Stimulated activated naive CD8-positive, alpha-beta T cell treated with anti-CD3 and anti-CD28 coated beads, Interleukin-15, amount 100 ng/mL, for 72 hours (primary cell): ENCODE data around the gene TJAP1.
"Not testable (repeated sequence)": the region's sequence is repeated elsewhere in the genome, so short reads cannot be mapped to it uniquely, and the experiment has no call there.

ENCODE experiments used
- ATAC-seq: fragments of 150-1000 bp; cut with Tn5 transposase; 2 replicates; pipeline ENCODE4 v1.10.0; 2021; ENCODE audit warnings: mild to moderate bottlenecking, moderate library complexity
- DNase-seq, 2 donors: peaks; one replicate each; pipeline ENCODE4 v3.0.0; 2021 to 2022
- H3K27ac Mint-ChIP-seq, 2 donors: one replicate each; pipeline ENCODE4 v1.8.0; 2022; ENCODE audit warnings: mild to moderate bottlenecking in 2 of 2, mixed read lengths in 2 of 2, moderate library complexity in 2 of 2
- H3K27me3 Mint-ChIP-seq: one replicate; pipeline ENCODE4 v1.8.0; 2022; ENCODE audit warnings: mixed read lengths
- H3K4me1 Mint-ChIP-seq: one replicate; pipeline ENCODE4 v1.8.0; 2022; ENCODE audit warnings: mild to moderate bottlenecking, mixed read lengths
- H3K4me3 Mint-ChIP-seq, 2 donors: one replicate each; pipeline ENCODE4 v1.8.0; 2022; ENCODE audit warnings: mild to moderate bottlenecking in 2 of 2, mixed read lengths in 2 of 2, moderate library complexity in 1 of 2
- H3K9me3 Mint-ChIP-seq, 2 donors: one replicate each; pipeline ENCODE4 v1.8.0; 2022; ENCODE audit warnings: mixed read lengths in 2 of 2

The TJAP1 gene

DNA sequence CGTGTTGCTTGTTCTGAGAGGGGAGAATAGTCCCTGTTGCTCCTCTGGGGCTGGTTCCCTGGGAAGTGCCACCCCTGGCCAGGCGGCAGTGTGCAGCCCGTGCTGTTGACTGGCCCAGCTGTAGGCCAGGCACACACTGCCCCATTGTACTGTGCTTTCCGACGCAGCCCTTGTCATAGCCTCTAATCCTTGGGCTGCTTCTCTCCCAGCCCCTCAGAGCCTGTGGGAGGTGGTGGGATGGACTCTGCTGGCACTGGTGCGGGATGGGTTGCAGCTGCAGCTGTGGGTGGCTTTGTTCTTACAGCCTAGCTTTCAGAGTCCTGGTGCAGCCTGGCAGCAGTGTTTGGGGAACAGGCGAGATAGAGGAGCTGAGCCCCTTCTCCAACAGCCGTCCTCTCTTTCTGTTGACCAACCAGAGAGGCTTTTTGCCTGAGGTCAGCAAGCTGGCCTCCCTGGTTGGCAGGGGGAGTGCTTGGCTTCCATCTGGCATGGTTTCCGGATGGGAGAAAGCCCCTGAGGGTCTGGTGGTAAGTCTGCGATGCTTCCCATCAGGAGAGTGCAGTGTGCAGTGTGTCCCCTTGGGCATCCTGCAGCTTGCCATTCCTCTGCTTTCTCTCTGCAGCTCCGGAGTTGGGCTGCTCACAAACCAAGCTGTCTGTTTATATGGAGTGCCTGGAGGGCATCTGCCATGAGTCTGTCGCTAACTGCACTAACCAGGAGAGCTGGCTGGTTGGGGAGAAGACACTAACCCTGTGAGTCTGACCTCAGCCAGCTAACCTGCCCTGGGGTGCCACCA is 12.1 kb downstream of the TJAP1 start:
- no peaks in the 10 kb centered on the region for H3K27me3 Mint-ChIP-seq
- ATAC-seq (no peak), DNase-seq (no peak)
- no peaks in the 10 kb centered on the region for H3K9me3 Mint-ChIP-seq
- H3K4me1 Mint-ChIP-seq, result peaks cover 28% of the 10 kb centered on the region
- H3K4me3 Mint-ChIP-seq, result no peak overlapping the region
- H3K27ac Mint-ChIP-seq, result peak overlapping the region in 1 of 2 donors; percentile 88

DNA sequence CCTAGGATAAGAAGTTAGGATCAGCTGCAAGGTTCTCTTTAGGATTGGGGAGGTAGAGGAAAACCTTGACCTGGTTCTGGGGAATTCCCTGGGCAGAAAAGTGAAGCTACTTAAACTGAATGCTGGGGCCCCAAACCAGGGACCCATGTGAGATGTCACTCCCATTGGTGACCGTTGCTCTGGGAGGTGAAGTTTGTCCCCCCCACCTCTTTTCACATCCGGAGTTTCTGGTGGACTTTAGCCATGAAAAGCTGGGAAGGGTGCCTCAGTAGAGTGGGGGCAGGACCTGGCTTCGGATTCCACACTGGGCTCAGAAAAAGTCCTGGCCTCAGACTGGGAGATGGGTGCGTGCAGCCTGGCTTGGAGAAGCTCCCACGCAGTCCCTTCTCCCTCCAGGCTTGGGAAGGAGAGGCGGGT is 13.2 kb downstream of the TJAP1 start:
- Mint-ChIP-seq H3K9me3 (no peaks in the 10 kb centered on the region), H3K27ac (peak overlapping the region in 1 of 2 donors; percentile 45), H3K4me3 (no peak overlapping the region), H3K4me1 (peaks cover 38% of the 10 kb centered on the region), H3K27me3 (no peaks in the 10 kb centered on the region)
- ATAC-seq (no peak), DNase-seq (no peak)

DNA sequence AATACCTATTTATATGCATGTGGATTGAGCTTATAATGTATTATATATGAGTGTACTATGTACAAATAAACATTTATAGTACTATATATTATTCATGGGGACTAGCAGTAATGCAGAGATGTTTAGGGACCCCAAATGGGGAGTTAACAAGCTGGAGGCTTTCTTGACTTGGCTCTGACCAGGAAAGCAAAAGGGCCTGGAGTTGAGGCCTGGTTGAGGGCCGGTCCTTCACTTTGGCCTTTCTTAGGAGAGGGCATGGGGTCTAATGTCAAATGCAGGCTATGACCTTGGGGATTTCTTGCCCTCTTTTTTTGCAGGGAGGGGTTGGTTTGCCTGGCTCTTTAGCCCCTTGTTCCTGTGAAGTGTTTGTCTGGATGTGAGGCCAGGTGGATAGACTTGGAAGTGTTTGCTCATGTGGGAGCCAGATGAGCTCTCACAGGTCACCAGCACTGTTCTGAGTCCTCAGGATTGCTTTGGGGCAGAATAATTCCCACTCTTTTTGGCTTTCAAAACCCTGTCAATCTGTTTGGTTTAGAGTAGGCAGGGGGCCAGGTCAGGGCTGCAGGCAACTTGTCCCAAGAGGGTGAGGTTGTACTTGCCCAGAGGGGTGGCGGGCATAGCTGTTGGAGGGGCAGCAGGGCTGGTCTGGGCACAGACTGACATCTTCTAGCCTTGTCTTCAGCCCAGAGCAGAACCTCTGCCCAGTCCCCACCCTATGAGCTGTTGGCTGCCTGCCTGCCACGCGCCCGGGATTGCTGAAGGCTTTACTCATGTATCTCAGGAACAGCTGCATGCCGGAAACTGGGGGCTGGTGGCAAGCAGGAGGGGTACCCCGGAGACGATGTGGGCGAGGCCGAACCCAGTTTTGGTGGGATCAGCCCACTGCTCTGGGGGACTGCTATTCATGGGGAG is 14.6 kb downstream of the TJAP1 start:
- ATAC-seq, result no peak
- H3K27ac Mint-ChIP-seq, result peak overlapping the region in 1 of 2 donors; percentile 20
- H3K27me3 Mint-ChIP-seq, result no peaks in the 10 kb centered on the region
- H3K4me1 Mint-ChIP-seq, result peaks cover 40% of the 10 kb centered on the region
- H3K4me3 Mint-ChIP-seq, result no peak overlapping the region
- no peaks in the 10 kb centered on the region for H3K9me3 Mint-ChIP-seq
- DNase-seq, result no peak

DNA sequence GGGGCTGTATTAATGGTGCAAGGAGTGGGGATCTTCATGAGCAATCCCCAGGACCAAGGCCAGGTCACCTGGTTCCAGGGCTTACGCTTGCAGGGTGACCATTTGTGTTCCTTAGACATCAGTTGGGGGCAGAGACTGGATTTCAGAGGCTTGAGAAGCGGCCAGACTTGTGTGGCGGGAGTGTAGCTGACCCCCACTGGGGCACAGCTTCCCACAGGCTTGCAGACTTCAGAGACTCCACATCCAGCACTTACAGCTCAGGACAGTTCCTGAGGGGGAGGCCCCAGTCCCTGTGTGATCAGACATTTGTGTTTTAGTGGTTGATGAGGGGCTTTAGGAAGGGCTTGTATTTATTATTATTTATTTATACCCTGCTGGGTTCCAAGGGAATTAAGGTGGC is 15.3 kb downstream of the TJAP1 start:
- DNase-seq (no peak), ATAC-seq (no peak)
- H3K27ac Mint-ChIP-seq, result peak overlapping the region in 1 of 2 donors; percentile 23
- no peak overlapping the region for H3K4me3 Mint-ChIP-seq
- no peaks in the 10 kb centered on the region for H3K9me3 Mint-ChIP-seq
- no peaks in the 10 kb centered on the region for H3K27me3 Mint-ChIP-seq
- peaks cover 40% of the 10 kb centered on the region for H3K4me1 Mint-ChIP-seq

DNA sequence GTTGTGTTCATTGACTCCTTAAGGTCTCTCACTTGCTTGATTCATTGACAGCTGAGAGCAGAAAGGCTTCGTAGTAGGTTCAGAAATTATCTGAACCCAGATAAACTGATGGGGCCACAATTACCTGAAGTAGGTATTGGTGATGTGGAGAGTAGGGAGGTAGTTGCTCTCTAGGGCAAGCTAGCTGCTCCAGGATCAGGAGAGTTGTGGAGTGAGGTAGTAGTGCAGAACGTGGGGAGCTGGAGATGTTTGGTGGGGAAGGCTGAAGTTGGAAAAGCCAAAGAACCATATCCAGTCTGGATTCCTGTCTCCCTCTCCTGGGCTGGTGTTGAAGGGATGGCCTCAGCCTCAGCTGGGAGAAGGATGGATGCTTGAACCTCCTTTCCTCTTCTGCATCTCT is 15.9 kb downstream of the TJAP1 start:
- H3K4me1 Mint-ChIP-seq, result peaks cover 40% of the 10 kb centered on the region
- H3K27ac Mint-ChIP-seq, result no peak overlapping the region
- no peaks in the 10 kb centered on the region for H3K27me3 Mint-ChIP-seq
- no peaks in the 10 kb centered on the region for H3K9me3 Mint-ChIP-seq
- ATAC-seq, result no peak
- no peak overlapping the region for H3K4me3 Mint-ChIP-seq
- no peak for DNase-seq

DNA sequence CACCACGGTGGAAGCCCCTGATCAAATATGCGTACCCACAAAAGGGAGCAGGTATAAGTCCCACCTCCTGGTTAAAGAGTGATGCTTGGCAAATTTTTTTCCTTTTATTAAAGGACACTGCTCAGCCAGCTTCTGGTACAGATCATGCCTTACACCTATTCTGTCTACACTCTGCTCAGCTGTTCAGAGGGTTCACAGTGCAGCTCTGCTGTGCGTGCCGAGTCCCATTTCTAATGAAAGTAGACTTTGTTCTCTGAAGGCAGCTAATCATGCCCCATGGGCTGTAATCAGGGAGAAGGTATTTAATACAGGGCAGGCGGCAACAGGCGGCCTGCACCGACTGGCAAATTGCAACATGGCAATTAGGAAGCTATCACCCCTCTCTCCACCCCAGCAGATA is 16.5 kb downstream of the TJAP1 start:
- ATAC-seq (no peak), DNase-seq (no peak)
- no peaks in the 10 kb centered on the region for H3K27me3 Mint-ChIP-seq
- no peak overlapping the region for H3K27ac Mint-ChIP-seq
- no peak overlapping the region for H3K4me3 Mint-ChIP-seq
- H3K9me3 Mint-ChIP-seq, result no peaks in the 10 kb centered on the region
- H3K4me1 Mint-ChIP-seq, result peaks cover 40% of the 10 kb centered on the region

DNA sequence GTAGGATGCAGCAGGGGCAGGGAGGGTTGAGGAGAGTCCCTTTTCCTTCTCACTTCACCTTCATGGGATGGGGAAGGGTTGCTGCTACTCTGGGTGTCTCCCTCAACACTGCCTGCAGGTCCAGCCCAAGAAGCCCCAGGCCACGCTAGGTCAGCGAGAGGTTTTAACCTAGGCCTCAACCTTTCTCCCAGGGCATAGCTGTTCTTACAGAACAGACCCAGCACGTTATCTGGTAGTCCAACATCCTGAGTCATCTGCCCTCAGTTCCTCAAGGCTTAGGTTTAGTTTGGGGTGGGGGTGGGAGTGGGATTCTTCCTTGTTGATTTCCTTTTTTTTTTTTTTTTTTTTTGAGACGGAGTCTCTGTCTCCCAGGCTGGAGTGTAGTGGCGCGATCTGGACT is 17.0 kb downstream of the TJAP1 start:
- Mint-ChIP-seq H3K27me3 (no peaks in the 10 kb centered on the region), H3K9me3 (no peaks in the 10 kb centered on the region), H3K4me3 (no peak overlapping the region), H3K27ac (no peak overlapping the region), H3K4me1 (peaks cover 35% of the 10 kb centered on the region)
- ATAC-seq (no peak), DNase-seq (no peak)

DNA sequence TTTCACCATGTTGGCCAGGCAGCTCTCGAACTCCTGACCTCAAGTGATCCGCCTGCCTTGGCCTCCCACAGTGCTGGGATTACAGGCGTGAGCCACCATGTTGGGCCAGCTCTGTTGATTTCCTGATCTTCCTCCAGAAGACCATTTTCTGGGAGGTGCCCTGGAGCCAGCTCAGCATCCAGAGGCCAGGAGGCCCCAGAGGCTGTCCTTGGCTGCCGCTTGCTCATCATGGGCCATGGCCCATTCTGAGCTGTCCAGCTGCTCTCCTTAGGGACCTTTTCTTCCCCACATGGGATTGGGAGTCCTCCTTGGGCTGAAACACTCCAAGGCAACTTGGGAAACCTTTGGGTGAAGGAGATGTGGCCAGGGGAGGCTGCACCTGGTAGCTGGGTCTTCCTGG is 17.4 kb downstream of the TJAP1 start:
- Mint-ChIP-seq H3K27ac (peak overlapping the region in 1 of 2 donors; percentile 64), H3K4me3 (peak overlapping the region in 1 of 2 donors; percentile 1), H3K9me3 (no peaks in the 10 kb centered on the region), H3K4me1 (peaks cover 33% of the 10 kb centered on the region), H3K27me3 (no peaks in the 10 kb centered on the region)
- ATAC-seq, result no peak
- no peak for DNase-seq

DNA sequence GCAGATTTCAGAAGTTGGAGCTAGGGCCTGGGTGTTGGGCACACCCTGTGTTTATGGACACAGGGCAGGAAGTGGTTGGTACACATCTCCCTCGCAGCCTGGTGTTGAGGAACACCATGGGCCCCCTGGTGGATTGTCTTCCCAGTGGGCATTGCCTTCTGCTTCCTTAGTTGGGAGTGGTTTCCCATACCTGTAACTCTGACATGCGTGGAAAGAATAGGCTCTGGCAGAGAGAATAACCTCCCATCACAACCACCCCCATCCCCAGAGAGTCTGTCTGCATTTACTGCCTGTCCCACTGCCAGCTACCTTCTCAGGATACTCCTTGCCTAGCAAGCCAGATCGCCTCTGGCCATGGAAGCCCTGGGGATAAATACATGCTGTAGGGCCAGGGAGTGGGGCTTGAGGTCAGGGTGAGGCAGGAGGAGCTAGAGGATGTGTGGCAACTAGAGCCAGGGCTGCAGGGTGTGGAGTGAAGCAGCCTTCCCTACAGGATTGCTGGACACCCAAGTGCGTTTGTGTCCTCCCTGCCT is 18.1 kb downstream of the TJAP1 start:
- no peaks in the 10 kb centered on the region for H3K27me3 Mint-ChIP-seq
- H3K27ac Mint-ChIP-seq, result peak overlapping the region in 1 of 2 donors; percentile 64
- DNase-seq, result no peak
- no peaks in the 10 kb centered on the region for H3K9me3 Mint-ChIP-seq
- ATAC-seq, result peak; percentile 43
- peaks cover 27% of the 10 kb centered on the region for H3K4me1 Mint-ChIP-seq
- no peak overlapping the region for H3K4me3 Mint-ChIP-seq

DNA sequence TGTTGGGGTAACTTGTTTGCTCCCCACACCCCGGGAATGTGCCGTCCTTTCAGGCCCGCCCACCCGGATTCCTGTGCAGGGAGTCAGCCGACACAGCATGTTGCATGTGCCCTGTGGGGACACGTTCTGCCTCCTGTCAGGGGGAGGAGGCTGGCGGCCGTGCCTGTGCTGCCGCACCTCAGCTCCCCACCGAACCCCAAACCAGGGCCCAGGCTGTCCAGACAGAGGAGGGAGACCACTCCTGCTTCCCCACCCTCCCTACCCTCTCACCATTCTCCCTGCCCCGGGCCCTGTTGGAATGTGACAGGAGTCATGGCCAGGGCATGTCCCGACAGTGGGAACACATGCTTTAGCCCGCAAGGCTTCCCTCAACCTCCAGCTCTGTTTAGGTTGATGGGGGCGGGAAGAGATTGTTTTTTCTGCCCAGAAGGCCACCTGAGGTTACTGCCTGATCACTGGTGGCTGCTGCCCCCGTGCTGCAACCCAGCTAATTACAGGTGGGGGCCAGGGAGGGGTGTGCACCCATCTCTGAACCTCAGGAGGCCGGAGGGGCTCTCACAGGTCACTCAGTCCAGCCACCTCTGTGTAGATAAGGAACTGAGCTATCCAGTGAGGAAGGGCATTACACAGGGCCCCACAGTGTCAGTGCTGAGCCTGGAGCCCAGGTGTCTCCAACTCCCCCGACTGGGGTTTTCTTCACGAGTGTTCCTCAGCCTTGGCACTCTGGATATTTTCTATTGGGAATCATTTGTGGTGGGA is 19.2 kb downstream of the TJAP1 start:
- peaks cover 27% of the 10 kb centered on the region for H3K4me1 Mint-ChIP-seq
- DNase-seq (no peak), ATAC-seq (no peak)
- no peak overlapping the region for H3K4me3 Mint-ChIP-seq
- no peaks in the 10 kb centered on the region for H3K9me3 Mint-ChIP-seq
- no peaks in the 10 kb centered on the region for H3K27me3 Mint-ChIP-seq
- no peak overlapping the region for H3K27ac Mint-ChIP-seq

DNA sequence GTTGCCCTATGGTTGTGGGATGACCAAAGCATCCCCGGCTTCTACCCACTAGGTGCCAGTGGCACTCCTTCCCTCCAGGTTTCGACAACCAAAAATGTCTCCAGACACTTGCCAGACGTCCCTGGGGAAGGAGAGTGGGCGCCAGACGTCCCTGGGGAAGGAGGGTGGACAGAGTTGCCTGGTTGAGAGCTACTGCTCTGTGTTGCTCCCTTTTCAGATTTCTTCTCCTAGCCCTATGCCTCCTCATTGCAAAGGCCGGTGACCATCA is 19.7 kb downstream of the TJAP1 start:
- no peaks in the 10 kb centered on the region for H3K9me3 Mint-ChIP-seq
- no peak overlapping the region for H3K4me3 Mint-ChIP-seq
- DNase-seq (no peak), ATAC-seq (no peak)
- no peaks in the 10 kb centered on the region for H3K27me3 Mint-ChIP-seq
- H3K27ac Mint-ChIP-seq, result no peak overlapping the region
- H3K4me1 Mint-ChIP-seq, result peaks cover 27% of the 10 kb centered on the region

DNA sequence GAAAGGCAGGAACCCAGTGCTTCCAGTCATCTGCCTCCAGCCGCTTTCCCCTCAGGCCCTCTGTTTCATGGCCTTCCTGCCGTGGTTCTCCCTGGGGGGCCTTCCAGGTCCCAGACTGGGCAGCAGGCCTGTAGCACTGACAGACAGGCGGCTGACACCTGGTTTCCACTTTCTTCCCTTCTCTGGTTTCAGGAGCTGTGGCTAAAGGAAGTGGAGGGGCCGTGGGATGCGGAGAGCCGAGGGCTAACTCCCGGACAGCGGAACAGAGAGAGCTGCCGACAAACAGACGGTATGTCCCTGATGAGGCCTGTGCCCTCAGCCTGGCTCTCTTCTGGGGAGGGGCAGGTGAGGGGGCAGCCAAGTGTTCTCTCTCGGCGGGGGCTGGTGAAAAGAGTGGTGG is 20.3 kb downstream of the TJAP1 start:
- H3K27ac Mint-ChIP-seq, result peak overlapping the region in 1 of 2 donors; percentile 57
- no peaks in the 10 kb centered on the region for H3K9me3 Mint-ChIP-seq
- peaks cover 27% of the 10 kb centered on the region for H3K4me1 Mint-ChIP-seq
- ATAC-seq (no peak), DNase-seq (no peak)
- H3K27me3 Mint-ChIP-seq, result no peaks in the 10 kb centered on the region
- H3K4me3 Mint-ChIP-seq, result no peak overlapping the region

DNA sequence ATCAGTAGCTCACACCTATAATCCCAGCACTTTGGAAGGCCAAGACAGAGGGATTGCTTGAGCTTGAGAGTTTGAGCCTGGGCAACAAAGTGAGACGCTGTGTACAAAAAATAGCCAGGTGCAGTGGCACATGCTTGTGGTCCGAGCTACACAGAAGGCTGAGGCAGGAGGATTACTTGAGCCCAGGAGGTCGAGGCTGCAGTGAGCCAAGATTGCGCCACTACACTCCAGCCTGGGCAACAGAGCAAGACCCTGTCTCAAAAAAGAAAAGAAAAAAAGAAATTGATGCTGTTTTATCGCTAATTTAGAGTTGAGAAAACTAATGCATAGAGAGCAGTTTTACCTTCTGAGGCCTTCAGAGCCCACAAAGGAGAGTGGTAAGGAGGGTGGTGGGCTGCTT is 20.9 kb downstream of the TJAP1 start:
- not testable (repeated sequence) for ATAC-seq, H3K27me3 Mint-ChIP-seq, H3K4me3 Mint-ChIP-seq, DNase-seq, H3K27ac Mint-ChIP-seq, H3K9me3 Mint-ChIP-seq
- H3K4me1 Mint-ChIP-seq, result peaks cover 22% of the 10 kb centered on the region

DNA sequence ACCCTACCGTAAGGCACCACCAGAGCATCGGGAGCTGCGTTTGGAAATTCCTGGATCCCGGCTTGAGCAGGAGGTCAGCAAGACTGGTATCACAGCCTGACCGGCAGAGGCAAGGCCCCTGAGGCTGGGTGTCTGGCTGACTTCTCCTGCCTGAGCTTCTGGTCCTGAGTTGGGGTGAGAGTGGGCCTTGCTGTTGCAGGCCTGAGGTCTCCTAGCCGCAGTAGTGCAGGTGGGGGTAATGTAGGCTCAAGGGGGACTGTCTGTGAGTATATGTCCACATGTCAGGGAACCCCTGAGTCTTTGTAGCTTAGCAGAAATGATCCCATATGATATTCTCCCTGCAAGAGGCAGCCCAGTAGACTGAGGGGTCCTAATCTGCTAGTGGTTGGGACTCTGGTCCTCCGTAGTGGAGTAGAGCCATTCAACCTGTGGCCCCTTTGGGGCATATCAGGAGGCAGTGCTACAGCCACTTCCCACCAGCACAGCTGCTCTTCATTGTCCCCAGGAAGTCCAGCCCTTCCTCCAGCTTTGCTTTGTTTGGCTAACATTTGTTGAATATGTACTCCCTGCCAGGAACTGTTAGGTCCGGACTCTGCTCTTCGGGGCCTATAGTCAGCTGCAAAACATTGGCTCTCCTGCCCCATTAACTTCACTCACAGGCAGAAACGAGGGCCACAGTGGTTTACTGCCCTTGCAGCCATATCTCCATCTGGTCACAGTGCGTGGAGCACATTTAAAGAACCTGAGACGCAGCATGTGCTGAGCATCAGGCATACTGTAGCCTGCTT is 21.9 kb downstream of the TJAP1 start:
- no peak for DNase-seq
- Mint-ChIP-seq H3K9me3 (no peaks in the 10 kb centered on the region), H3K27ac (no peak overlapping the region)

DNA sequence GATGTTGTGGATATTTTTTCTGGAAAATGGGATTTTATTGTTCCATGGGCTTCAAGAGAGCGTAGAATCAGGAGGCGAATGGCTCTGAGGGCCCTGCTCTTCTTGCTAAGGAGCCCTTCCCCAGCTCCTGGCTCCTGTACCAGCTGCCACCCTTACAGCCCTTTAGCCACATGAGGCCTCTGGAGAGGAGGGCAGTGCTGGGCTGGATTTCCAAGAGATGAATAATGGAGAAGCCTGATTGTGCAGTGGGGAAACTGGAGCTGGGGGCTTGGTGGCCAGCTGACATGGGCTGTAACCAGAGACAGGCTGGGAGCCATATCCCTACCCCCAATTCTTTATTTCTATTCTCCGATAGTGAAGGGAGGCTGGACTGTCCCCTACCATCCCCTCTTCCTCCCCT is 23.6 kb downstream of the TJAP1 start:
- H3K4me1 Mint-ChIP-seq, result no peaks in the 10 kb centered on the region
- no peak overlapping the region for H3K4me3 Mint-ChIP-seq
- no peaks in the 10 kb centered on the region for H3K27me3 Mint-ChIP-seq
- H3K9me3 Mint-ChIP-seq, result no peaks in the 10 kb centered on the region
- DNase-seq (no peak), ATAC-seq (no peak)
- H3K27ac Mint-ChIP-seq, result peak overlapping the region in 1 of 2 donors; percentile 23

More for the DNA sequence above, 21.9 kb downstream of the TJAP1 start:
- Mint-ChIP-seq H3K4me3 (no peak overlapping the region), H3K4me1 (peaks cover 14% of the 10 kb centered on the region), H3K27me3 (no peaks in the 10 kb centered on the region)
- ATAC-seq, result no peak
